Spleen (tissue), 7 donors: ENCODE measurements around the gene BNIP2.

ENCODE experiments used
- CTCF ChIP-seq, 11 experiments: fragments of 200-600 bp in 7 of 11; fragments of 450-650 bp in 4 of 11; sonication (generic) in 4 of 11; IDR thresholded peaks in 8 of 11; conservative IDR thresholded peaks in 3 of 11; 1 replicate in 7 of 11; 2 replicates in 4 of 11; pipeline versions ENCODE4 v1.4.0 to v1.8.0; 2016 to 2021; ENCODE audit warnings: antibody characterized with exemption in 11 of 11, inconsistent platforms in 4 of 11, mild to moderate bottlenecking in 1 of 11
- POLR2A ChIP-seq, 3 donors: fragments of 450-650 bp; IDR thresholded peaks; one replicate each; pipeline ENCODE4 v1.5.1; 2017; ENCODE audit warnings: antibody characterized with exemption in 3 of 3, mild to moderate bottlenecking in 1 of 3
- POLR2AphosphoS5 ChIP-seq, 3 donors: sonication (generic); formaldehyde crosslinking; IDR thresholded peaks; one replicate each; pipeline ENCODE4 v1.5.1; 2017; ENCODE audit warnings: antibody characterized with exemption in 3 of 3
- donor health status: DM: no; HTN: no; CAD: no; lungs with moderate emphysema.
- donor health status: DM: no; HTN: no; CAD: no.
- donor health status: DM: no; HTN: no; CAD: no.

DNA sequence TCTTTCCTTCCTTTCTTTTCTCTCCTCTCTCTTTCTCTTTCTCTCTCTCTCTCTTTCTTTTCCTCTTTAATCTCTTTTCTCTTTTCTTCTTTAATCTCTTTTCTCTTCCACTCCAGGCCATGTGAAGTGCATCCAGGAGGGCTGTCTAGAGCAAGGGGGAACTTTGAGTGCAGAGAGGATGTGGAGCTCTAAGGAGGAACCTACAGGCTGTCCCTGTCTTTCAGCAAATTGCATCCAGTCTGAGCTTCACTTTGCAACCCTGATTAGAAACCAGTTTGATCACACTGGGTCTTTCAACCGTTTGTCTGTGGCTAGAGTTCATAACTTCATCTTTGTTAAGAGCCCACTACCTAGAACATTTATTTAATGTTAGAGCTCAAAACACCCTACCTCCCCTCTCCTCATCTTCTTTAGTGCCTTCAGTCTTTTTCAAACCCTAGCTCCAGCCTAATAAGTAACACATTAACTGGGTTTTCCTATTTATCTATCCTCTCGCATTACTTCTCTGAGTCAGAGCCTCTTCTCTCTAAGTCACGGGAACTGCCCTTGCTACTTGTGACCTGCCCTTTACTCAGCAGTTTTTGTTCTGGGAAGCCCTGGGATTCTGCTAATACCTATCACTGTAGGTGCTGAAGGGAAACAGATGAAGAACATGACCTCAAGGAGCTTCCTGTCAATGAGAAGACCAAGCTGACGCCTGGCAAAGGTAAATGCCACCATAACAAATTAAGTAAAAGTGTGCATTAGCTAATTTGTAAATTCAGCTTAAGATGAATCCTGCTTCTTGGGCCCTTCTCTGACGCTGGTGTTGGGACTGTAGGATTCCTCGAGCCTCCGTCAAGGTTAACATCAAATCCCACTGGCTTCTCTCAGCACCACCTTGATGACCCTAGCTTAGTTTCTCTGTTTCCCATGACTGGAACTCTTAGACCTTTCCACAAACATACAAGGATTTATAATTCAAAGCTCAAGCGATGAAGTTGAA, 77.6 kb downstream of the BNIP2 start, which contains the start of gene GCNT3:
- TF ChIP-seq CTCF (IDR thresholded peaks at IDR 0.05 in 8 of 11, conservative IDR thresholded peaks at IDR 0.05 in 3 of 11) (no peak), POLR2AphosphoS5 (IDR thresholded peaks at IDR 0.05) (no peak), POLR2A (IDR thresholded peaks at IDR 0.05) (no peak)
